Fibroblast of skin of scalp (primary cell): ENCODE data around the gene ASPSCR1.
A peak's percentile ranks its signal among the peaks of the same experiment; 100 is the strongest.

Experiments used
- DNase-seq: peaks from one replicate; pipeline ENCODE4 v3.0.0-alpha.2; 2013

The ASPSCR1 gene

GRCh38 chr17:81983011-81983638, 5.7 kb downstream of the ASPSCR1 start:
- DNase-seq: no peak

- DNase-seq: no peak
Measured at GRCh38 chr17:81983639-81984373, 6.4 kb downstream of the ASPSCR1 start.

- DNase-seq: no peak
Measured at GRCh38 chr17:81984773-81985410, 7.5 kb downstream of the ASPSCR1 start.

- DNase-seq: no peak
Measured at GRCh38 chr17:81986606-81987005, 9.2 kb downstream of the ASPSCR1 start.

DNA sequence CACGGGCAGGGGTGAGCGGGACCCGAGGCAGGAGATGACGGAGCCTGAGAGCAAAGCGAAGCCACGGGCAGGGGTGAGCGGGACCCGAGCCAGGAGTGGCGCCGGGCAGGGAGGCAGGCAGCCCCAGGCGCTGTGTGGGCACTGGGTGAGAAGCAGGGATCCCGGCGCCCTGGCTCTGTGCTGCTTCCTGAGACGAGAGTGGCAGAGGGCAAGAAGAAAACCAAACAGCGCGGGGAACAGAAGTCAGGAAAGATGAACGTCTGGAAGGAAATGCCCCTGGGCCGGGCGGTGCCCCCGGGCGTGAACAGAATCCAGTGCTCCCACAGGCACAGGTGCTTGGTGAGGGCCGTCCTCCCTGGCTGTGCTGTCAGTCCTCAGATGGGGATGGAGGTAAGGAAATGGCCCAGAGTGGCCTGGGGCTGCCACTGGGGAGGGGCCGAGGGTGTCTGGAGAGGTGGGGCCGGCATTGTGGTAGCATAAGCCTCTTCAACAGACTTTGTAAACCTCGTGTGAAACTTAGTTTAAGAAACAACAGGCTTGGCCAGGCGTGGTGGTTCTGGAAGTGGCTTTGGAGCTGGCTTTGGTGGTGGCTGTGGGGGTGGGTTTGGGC, 9.8 kb downstream of the ASPSCR1 start:
- no peak for DNase-seq

- no peak for DNase-seq
Measured at GRCh38 chr17:81990836-81991683, 13.6 kb downstream of the ASPSCR1 start.

DNA sequence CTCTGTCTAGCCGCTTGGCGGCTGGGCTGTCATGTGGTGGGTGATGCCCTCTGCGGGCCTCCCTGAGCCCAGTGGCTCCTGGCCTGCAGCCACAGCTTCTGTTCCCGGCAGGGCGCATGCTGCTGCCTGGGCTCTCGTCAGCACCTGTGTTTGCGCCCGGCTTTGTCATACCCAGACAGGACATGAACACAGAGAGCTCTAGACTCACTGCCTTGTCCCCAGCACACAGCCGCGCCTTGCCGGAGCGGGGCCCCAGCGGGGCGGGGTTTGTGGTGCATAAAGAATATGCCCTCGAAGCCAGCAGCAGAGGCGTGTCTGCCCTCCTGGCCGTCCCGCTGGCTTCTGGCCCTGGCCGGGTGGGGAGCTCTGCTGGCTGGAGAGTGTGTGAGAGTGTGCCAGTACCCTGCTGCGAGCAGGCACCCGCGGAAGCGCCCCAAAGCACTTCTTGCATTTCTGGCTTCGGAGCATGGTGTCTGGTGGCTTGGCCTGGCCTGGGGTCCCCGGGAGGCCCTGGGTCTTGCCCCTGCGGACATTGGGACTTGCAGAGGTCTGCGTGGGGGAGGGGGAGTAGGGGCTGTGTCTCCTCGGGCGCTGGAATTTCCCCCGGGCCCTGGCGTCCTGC, 14.4 kb downstream of the ASPSCR1 start:
- peak; percentile 62 for DNase-seq

DNA sequence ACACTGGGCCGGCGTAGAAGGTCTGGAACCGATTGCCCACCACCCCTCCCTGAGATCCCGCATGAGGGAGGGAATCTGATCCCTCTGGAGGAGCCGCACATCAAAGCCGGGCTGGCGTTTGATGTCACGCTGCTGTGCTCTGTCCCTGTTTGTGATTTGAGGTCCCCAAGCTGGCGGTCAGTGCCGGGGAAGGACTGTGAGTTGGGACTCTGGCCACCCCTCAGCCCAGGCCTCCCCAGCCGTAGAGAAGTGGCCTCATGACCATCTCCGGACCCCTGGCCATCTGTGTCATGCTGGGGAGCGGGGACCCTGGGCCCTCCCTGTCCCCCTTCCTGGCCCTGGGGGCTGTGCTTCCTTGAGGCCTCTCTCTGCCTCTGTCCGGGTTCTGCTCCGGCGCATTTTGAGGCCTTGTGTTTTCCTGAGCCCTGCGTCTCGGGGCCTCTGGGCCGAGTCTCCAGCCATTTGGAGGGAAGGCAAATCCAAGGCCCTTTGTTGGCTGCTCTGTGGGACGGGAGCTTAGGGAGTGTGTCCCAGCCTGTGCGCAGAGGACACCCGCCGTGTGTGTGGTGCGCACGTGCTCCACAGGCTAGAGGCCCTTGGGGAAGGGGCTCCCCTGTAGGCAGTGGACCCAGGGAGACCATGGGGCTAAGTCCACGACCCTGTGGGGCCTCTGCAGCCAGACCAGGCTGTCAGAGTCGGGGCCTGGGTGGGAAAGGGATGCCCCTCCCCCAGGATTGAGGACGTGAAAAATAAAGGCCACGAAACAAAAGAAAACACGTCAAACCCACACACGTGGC, 15.1 kb downstream of the ASPSCR1 start:
- DNase-seq: no peak

DNA sequence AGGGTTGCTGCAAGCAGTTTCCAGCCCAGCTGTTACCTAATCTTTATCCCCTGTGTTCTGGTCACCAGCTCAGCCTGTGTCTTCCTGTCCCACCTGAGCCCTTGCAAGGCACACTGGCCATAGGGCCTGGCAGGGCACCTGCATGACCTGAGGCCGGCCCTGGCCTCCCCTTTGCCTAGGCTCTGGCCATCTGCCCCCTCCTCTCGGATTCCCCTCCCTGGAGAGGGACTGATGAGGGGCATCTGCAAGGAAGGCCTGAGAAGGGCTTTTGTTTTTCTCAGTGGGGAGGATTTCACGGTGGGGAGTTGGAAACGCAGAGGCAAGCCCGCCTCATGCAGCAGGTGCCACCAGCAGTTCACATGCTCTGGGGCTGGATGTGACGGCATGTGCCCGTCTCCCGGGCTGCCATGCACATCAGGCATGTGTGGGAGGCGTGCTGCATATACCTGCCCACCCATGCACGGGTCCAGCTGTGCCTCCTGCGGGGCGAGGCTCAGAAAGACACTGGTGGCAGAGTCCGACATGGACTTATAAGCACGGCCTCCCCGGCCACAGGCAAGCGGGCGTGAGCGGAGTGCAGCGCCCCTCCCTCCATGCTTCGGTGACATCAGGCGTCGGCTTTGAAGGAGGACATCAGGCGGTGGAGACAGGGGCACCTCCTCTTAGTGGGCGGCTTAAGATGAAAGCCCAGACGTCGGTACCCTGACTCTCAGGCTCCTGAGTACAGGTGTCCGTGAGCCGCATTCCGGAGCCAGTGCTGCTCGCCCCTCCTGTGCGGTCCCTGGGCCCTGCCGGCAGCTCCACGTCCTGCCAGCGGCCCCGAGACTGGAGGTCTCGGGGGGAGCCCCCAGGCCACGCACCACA, 16.5 kb downstream of the ASPSCR1 start:
- no peak for DNase-seq

GRCh38 chr17:81994593-81995462, 17.4 kb downstream of the ASPSCR1 start:
- no peak for DNase-seq

- no peak for DNase-seq
Measured at GRCh38 chr17:81995463-81996231, 18.2 kb downstream of the ASPSCR1 start.

DNA sequence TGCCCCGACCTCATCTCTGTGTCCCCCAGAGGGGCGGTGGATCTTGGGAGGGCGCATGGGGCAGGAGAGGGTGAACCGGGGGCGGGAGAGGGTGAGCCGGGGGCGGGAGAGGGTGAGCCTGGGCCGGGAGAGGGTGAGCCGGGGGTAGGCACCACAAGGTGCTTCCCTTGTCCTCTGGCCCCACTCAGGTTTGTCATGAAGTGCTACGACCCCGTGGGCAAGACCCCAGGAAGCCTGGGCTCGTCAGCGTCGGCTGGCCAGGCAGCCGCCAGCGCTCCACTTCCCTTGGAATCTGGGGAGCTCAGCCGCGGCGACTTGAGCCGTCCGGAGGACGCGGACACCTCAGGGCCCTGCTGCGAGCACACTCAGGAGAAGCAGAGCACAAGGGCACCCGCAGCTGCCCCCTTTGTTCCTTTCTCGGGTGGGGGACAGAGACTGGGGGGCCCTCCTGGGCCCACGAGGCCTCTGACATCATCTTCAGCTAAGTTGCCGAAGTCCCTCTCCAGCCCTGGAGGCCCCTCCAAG, 18.9 kb downstream of the ASPSCR1 start:
- no peak for DNase-seq

GRCh38 chr17:81996757-81997441, 19.5 kb downstream of the ASPSCR1 start:
- DNase-seq: no peak

DNA sequence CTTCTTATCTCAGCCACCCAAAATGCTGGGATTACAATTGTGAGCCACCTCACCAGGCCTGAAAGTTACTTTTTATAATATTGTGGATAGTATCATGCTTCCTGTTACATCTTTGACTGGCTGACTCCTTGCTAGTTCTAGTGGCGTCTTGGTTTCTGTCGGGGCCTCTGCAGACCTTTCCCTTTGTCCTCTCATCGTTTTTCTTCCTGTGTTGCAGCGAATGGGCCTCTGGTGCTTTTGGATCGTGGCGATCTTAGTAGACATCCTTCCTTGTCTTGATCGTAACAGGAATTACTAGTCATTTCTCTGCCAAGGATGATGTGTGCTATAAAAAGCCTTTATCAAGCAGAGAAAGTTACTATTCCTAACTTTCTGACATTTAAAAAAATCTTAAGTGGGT, 20.8 kb downstream of the ASPSCR1 start:
- DNase-seq: no peak

DNA sequence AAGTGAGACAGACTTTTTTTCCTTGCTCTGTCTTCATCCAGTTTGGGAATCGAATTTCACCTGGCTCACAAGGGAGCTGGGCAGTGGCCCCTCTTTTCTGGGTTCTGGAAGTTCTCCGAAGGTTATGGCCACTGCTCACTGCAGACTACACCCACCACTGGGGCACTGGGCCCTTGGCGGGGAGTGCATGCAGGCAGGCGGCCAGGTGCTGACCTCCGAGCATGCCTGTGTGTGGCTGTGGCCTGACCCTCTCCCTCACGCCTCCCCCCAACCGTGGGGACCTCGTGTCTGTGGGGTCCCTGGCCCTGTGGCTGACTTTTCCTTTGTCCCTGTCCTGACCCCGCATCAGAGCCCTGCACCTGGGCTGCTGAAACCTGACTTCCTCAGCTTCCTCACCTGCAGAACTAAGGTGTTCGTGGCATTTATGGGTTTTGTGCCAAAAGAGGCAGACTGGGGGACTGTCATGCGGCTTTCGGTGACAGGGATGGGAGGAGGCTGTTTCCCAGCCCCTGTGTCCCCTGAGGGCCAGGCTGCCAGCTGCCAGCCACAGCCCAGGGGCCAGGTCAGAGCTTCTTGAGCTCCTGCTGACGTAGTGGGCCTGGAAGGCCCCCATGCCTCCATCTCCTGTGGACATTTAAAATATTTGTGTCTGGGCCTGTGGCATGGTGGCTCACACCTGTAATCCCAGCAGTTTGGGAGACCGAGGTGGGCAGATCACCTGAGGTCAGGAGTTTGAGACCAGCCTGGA, 21.4 kb downstream of the ASPSCR1 start:
- no peak for DNase-seq

GRCh38 chr17:81999587-81999975, 22.2 kb downstream of the ASPSCR1 start:
- DNase-seq: no peak
